NCI-H2227 (cell line): Measurements from ENCODE around the gene CD28.

Source experiments
- DNase-seq: peaks from one replicate; lab custom pipeline; 2025; ENCODE audit not compliant: unreplicated experiment; lab: John Stamatoyannopoulos, UW

The CD28 gene

DNA sequence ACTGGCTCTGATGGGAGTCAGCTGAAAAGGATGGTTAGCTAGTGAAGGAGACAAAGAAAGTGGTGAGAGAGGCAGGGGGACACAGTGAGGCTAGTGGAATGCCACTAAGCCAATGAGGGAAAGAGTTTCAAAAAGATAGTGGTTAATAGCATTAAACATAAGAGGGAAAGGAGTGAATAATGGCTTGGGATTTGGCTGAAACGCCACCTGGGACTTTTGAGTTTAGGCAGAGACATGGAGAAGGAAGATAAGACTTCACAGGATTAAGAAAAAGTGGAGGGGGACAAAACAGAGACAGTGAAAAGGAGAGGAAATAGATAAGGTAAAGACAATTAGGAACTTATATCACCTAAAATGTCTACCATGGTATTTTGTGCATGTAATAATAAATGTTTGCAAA is 6.9 kb downstream of the CD28 start:
- DNase-seq = no peak

DNA sequence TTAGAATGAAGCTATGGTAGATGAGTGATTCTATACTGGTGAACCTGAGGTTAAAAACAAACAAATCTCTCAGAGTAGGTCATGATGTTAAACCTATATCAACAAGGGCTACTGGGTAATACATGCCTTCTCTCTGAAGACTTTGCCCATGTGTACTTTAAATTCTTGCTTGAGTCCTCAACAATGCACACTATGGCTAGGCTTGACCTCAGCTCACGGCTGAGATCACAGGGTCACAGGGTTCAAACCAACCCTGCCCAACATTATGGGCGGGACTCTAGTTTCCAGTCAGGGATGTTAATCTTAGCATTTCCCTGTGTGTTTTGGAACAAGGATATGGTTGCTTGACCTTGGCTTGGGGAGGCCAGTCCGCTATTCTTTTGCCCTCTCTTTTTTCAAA is 7.7 kb downstream of the CD28 start:
- no peak for DNase-seq

DNA sequence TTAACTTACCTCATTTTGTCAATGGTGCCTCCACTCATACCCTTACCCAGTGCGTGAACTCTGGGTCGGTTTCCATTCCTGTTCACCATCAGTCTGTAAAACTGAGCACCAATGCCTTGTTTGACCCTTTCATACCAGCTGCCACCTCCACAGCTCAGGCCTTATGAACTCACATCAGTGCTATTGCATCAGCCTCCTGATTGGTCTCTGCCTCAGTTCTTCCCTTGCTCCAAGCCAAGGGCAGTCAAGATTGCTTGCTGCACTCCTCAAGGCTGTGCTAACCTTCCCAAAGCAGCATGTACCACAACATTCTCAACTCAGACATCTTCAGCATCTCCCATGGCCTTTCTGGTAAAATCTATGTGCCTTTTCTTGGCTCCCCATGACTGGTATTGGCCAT is 9.3 kb downstream of the CD28 start:
- no peak for DNase-seq

DNA sequence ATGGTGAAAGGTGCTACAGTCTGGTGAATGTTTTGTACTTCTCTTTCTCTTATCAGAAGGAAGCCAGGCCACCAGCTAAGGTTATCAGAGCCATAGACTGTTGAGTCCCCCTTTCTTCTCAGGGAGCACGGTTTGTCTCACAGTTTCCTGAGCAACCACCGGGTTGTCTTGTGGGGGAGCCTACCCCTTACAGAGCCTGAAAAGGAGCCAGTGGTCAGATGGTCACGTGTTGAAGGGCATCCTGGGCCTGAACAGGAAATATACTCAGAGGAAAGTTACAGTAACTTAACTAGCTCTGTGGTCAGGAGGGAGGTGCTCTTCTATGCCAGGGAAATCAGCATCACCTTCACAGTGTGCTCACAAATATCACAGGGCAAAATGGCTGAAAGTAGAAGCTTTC is 11.6 kb downstream of the CD28 start:
- DNase-seq = no peak

DNA sequence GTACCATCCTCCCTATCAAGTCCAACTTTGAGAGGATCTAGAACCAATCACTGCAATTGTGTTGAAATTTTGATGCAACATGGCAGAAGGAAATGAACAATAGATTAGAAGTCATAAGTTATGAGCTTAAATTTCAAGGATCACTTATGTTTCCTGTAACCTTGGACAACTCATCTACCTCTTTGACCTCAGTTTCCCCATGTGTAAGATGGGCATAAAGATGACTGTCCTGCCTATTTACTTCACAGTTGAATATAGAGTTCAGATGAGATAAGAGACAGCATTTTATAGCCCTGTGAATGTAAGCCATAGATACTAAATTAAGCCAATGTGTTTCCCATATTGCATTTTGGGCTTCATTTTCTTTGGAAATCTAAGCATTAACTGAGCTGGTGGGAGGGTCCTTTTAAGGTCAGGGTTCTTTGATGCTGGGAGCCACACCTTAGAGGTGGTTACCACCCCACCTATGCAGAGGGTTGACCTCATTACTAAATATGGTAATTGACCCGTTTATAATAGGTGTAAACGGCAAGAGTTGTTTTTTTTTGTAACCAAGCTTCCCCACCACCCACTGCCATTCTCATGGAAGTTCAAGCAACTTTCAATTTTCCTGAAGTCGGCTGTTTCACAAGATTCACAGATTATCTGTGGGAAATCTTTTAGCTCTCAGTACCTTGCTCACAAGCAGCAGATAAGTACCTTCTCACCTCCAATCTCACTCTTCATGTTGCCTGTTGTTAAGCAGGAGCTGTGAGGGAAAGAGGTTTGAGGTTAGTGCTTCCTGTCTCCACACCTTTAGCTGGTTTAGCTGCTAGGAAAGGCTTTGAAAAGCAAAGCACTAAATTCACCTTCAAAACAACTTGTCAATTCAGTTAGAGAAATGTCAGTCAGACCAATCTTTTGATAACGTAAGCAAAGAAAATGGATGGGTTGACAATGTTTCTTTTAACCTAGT is 13.3 kb downstream of the CD28 start:
- DNase-seq = no peak

DNA sequence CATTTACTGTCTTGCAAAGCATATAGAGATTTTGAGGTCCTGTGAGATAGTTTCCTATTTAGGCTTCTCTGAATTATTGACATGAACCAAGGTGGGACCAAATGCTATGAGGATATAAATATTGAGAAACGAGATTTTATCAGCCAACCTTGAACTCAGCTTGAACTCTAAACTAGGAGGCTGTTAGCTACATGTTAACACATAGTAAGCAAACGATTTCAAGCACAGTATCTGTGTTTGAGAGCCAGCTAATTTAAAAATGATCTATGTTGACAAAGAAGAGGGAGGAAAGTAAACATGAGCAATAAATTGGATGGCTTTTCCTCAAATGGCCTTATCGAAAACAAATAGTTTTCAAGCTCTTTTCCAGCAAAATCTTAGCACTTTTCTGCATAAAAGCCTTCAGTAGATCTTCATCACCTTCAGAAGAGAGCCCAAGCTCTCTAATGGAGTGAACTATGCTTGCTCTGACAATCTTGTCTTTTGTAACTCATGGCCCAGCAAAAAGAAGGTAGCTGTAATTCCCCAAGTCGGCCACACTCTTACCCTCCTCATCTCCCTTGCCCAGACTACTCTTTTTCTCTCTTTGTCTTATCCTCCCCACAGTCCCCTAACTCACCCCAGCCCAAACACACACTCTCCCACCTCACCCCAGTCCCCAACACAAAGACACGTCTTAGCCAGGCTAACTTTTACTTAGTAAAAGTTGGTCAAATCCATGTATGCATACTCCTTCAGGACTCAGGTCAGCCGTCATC is 14.7 kb downstream of the CD28 start:
- DNase-seq = no peak

DNA sequence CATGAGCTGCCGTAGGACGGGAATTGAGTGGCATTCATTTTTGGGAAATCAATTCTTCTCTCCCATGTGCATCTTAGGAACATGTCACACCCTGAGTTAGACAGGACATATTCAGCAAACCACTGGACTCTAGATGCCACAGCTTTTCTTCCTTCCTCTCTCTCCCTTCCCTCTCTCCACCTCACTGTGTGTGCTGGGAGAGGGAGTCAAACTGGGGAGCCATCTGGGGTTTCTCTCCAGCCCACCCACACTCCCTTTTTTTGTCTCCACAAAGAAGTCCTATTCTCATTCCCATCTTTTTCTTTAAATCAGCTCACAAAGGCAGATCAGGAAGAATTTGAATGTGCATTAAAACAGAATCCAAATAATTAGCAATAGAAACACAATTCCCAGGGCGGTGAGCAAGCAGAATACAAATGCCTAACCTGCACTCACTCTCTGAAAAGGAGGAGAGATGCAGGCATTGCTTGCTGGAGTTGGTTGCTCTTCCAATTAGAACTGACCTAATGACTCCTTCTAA is 15.4 kb downstream of the CD28 start:
- no peak for DNase-seq

DNA sequence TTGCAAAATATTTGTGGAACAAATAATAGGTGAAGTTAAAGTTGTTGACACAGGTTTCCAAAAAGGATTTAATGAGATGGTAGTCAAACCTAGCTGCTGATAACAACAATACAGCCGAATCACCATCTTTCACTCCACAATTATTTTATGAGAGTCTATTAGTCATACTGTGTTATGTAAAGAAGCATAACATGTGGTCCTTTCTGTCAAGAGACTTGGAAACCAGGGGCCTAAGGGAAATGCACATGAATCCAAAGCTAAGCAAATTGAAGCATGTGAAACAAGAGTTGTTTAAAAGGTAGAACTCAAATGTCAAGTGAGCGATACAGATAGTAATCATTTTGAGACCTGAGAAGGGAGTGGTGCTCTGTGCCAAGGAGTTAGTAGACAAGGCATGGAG is 16.0 kb downstream of the CD28 start:
- DNase-seq = no peak

DNA sequence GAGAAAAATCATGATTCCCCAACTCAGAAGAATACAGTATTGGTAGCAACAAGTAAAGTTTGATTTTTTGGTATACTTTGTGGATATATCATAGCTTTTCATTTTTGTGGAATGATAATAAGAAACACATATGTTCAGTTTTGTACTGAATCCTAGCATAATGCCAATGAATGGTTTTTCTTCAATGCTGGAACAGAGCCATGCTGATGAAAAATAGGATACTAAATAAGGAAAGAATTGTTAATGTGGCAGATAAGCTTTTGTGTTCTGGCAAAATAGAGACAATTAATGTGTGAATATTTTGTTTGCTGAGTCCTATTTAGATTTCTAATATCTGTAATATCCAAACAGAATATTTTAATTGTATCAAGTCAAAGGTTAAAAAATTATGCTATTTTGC is 21.9 kb downstream of the CD28 start:
- no peak for DNase-seq

DNA sequence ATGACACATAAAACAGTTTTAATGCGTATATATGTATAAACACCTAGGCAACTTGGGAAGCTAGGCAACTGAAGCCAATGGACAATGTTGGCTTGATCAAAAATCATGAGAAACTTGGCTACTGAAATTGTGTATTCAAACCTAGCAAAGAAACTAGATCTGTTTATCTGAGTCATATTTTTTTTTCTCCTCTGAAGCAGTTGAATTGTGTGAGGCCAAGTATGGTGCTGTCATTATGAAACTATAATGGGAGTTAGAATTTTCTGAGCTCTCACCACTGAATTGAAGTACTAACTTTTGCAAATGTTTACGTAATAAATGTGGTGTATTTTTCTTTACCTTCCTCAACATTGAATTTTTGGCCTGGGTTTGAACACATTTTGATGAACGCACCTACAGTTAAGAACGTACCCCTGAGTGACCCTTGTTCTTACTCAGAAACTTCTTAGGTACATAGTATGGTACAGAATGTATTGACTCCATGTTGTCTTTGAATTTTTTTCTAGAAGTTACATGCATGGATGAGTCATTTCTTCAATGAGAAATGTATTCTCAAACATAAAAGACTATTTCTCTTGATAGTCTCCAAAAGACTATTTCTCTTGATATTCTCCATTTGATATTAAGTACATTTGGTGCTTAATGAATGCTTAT is 23.8 kb downstream of the CD28 start:
- no peak for DNase-seq

DNA sequence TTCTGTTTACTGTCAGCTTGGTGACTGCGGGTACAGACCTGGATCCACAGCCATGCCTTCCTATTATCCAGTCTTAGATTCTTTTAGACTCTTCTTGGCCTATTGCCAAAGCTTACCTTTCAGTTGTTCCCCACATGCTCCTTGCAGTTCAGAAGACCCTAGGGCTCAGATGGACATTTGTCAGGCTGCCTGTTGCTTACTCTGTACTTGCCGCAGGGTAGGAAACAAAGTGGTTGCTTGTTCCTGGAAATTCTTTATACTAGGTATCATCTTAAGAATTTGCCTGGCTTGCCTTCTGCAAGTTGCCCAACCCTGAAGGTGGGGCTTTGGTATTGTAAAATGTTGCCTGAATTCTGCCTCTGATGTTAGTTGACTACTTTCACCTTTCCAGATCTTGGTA is 24.4 kb downstream of the CD28 start:
- DNase-seq = no peak

DNA sequence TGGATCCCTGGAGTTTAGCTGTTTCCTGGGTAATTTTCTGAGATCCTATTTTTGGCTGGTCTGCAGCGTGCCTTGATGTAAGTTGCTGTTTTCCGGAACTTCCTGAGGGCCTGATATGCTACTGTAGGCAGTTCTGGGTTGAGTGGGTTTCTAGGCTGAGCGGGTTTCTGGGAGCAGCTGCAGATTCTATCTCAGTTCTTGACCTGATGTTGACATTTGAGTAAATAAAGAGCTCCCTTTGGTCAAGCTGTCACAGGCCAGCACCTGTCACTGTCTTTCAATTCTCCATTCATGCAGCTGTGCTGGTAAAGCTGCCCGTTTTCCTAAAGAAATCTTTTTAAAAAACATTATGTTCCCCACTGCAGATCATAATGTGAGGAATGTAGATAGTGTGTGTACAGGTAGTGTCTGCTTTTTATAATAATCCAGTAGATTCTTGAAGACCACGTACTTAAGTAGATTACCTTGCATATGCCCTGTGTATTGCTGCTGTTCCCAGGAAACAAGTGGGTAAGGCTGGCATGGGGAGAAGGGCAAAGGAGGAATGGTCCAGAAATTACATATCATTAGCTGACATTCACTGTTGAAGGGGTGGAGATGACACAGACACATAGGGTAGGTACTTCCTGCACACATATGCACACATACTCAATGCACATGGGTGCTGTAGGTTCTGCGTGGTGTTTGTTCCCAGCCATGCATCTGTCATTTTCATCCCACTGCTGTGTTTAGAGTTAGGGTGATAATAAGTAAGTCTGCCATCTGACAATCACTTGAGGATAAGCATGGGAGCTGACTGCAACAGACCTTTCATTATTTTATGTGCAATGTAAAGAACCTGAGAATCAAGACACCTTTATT is 25.9 kb downstream of the CD28 start:
- DNase-seq = no peak

DNA sequence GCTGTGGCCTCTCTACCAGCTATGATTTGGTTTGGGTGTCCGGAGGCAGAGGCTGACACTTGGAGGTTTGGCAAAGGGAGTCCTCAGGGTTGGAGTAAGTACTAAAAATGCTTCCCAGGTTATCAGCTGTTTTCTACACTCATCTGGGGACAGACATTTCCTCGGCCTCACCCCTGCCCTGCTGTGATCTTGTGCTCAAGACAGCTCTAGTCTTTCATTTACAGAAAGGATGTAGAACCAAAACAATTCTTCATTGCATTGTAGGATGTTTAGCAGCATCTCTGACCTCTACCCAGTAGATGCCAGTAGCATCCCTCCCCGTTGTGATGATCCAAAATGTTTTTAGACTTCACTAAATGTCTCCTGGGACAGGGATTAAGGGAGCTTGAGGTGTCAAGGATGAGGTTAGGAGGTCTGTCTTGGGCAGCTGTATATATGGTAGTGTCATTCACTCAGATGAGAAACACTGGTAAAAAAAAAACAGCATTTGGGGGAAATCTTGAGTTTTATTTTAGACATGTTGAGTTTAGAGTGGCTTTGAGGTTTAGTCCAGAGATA is 26.6 kb downstream of the CD28 start:
- no peak for DNase-seq

DNA sequence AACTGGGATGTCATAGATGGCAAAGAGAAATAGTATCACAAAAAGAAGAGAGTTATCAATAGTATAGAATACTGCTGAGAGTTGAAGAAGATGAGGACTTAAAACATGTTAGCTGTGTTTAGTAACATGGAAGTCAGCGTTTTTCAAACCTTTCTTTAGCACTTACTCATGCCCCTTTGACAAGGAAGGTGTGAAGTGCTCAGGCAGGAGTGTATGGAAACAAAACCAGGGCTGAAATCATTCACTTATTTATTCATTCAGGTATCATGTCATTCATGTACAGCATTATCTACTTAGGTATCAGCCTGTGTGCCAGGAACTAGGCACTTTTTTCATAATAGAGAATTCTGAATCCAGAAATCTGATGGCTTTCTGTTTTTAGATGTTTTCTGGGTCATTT is 27.2 kb downstream of the CD28 start:
- no peak for DNase-seq

DNA sequence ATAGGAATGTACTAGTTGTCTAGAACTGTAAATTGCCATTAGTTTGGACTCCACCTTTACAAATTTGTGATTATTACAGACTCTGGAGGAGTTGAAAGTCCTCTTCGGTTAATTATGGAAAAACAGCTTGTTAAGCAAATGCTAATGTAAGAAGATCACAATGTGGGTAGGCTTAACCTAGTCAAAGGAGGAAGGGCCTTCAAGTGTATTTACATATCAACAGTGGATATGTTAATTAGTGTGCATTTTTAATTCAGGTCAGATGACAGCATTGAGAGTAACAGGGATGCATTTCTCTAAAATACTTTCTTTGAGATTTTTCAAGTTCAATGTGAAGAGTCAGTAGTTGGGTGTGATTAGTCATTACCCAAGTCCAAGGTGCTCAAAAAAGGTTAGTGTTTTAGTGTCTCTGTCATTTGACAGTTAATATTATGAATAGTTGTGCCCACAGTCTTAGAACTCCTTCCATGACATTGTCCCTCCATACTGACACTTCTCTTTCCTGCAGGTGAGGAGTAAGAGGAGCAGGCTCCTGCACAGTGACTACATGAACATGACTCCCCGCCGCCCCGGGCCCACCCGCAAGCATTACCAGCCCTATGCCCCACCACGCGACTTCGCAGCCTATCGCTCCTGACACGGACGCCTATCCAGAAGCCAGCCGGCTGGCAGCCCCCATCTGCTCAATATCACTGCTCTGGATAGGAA is 28.0 kb downstream of the CD28 start:
- DNase-seq = no peak

DNA sequence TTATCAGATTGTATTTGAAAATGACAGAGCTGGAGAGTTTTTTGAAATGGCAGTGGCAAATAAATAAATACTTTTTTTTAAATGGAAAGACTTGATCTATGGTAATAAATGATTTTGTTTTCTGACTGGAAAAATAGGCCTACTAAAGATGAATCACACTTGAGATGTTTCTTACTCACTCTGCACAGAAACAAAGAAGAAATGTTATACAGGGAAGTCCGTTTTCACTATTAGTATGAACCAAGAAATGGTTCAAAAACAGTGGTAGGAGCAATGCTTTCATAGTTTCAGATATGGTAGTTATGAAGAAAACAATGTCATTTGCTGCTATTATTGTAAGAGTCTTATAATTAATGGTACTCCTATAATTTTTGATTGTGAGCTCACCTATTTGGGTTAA is 30.9 kb downstream of the CD28 start:
- no peak for DNase-seq

DNA sequence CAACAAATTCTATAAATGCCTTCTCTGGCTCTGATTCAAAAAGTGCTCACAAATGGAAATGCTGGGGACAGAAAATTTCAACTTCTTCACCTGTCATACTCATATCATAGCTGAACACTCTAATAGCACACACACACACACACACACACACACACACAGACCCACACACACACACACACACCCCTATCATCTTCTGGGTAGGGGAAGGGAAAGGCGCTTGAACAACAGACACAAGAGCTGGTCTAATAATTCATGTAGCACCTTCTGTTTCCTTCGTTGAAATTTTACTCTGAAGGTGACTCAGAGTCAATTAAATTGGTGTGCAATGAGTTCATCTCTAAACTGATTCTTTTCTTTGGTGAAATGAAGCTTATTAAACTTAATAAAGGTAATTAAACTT is 32.9 kb downstream of the CD28 start:
- no peak for DNase-seq

DNA sequence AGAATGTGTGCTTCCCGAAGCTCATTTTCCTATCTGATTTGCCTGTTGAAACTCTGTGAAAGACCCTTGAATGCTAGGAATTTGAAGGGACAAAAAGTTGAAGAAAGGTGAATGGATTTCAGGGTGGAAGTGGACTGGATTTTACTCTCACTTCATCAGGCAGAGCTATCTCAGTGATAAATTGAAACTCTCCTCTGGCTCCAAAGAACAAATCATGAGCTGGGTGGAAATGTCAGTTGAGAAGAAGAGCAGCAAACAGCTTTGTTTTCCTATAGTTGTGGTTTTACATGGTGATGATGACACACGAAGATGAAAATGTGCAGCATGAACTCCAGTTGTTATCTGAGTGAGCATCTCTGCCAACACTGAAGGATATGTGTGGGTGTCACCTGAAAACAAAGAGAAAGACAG is 34.4 kb downstream of the CD28 start:
- DNase-seq = no peak

DNA sequence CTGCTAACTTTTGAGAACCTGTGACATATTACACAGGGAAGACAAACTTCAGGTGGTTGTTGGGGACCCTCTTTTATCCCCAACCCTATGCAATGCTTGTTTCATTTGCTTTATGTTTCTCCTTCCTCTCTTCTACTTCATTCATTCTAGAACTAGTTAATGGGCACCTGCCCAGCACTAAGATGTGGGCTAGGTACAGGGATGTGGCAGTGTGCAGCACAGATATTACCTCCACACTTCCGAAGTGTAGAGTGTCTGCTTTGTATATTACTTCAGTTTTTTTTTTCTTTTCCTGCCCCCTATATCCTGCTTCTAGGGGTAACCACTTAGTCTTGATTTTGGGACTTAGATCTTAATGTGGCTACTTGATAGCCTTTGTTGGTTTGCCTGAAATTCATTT is 35.1 kb downstream of the CD28 start:
- no peak for DNase-seq
